Right atrium auricular region (tissue), 2 donors: Measurements from ENCODE around the gene NHS. TPM values are rescaled to one million over a fixed set of nuclear protein-coding genes. Genes with fewer than 3 reads are reported as not detected.

ENCODE experiments used
- DNase-seq: peaks from one replicate; pipeline ENCODE4 v3.0.0-alpha.2; 2019; ENCODE audit warnings: low spot score
- H3K27ac ChIP-seq, 2 donors: fragments of 200-600 bp; sonication (generic); 1 replicate in 1 of 2; 2 replicates in 1 of 2; pipeline ENCODE4 v1.5.1; 2016 to 2019
- H3K27me3 ChIP-seq, 2 donors: fragments of 200-600 bp; sonication (generic); one replicate each; pipeline versions ENCODE4 v1.5.1 to v1.6.0; 2017 to 2019
- H3K36me3 ChIP-seq: fragments of 200-600 bp; sonication (generic); one replicate; pipeline ENCODE4 v1.5.1; 2016
- H3K4me1 ChIP-seq, 2 donors: fragments of 200-600 bp; sonication (generic); one replicate each; pipeline versions ENCODE4 v1.5.1 to v1.6.0; 2017 to 2019
- H3K4me3 ChIP-seq, 2 donors: fragments of 200-600 bp; sonication (generic); 1 replicate in 1 of 2; 2 replicates in 1 of 2; pipeline ENCODE4 v1.5.1; 2017 to 2019; ENCODE audit warnings: mild to moderate bottlenecking in 1 of 2, moderate library complexity in 1 of 2
- H3K9me3 ChIP-seq, 2 donors: fragments of 200-600 bp; sonication (generic); one replicate each; pipeline ENCODE4 v1.5.1; 2019
- total RNA-seq, 2 donors: library from RNA; depleted of rRNA; stranded (reverse); fragments of >200 nt; gene quantifications; one replicate each; pipeline ENCODE4 v1.1.0, GENCODE V29; 2016
- TF ChIP-seq, protein P1 (sequence below), 2 donors: fragments of 200-600 bp; sonication (generic); IDR thresholded peaks; one replicate each; pipeline ENCODE4 v1.5.1; 2019; ENCODE audit warnings: antibody characterized with exemption in 2 of 2

Gene NHS
- total RNA-seq, 2 donors from 2014 or later, result 0.59 to 2.0 TPM

DNA sequence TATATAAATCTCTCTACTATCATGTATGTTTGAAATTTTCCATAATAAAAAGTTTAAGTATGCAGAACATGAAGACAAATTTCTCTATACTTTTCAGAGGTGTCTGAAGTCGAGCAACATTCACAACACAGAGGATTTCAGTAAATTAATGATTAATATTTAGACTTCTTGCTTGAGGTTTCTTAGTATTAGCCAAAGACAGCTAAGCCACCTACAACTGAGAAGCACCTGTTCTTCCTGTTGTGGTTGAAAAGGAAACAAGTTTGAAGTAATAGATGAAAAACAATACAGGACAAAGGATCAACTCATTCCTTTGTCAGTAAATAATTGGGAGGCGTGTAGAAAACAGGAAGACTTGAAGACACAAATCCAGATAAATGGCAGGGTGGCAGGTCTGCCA, 383.4 kb downstream of the NHS start:
- TF ChIP-seq, protein P1, sequence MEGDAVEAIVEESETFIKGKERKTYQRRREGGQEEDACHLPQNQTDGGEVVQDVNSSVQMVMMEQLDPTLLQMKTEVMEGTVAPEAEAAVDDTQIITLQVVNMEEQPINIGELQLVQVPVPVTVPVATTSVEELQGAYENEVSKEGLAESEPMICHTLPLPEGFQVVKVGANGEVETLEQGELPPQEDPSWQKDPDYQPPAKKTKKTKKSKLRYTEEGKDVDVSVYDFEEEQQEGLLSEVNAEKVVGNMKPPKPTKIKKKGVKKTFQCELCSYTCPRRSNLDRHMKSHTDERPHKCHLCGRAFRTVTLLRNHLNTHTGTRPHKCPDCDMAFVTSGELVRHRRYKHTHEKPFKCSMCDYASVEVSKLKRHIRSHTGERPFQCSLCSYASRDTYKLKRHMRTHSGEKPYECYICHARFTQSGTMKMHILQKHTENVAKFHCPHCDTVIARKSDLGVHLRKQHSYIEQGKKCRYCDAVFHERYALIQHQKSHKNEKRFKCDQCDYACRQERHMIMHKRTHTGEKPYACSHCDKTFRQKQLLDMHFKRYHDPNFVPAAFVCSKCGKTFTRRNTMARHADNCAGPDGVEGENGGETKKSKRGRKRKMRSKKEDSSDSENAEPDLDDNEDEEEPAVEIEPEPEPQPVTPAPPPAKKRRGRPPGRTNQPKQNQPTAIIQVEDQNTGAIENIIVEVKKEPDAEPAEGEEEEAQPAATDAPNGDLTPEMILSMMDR (IDR thresholded peaks at IDR 0.05), result no peak
- H3K36me3 ChIP-seq, result no peaks in the 10 kb centered on the region
- H3K4me3 ChIP-seq, result no peak overlapping the region
- H3K27ac ChIP-seq, result no peak overlapping the region
- H3K27me3 ChIP-seq, result no peaks in the 10 kb centered on the region
- no peak for DNase-seq
- no peaks in the 10 kb centered on the region for H3K9me3 ChIP-seq
- no peaks in the 10 kb centered on the region for H3K4me1 ChIP-seq

DNA sequence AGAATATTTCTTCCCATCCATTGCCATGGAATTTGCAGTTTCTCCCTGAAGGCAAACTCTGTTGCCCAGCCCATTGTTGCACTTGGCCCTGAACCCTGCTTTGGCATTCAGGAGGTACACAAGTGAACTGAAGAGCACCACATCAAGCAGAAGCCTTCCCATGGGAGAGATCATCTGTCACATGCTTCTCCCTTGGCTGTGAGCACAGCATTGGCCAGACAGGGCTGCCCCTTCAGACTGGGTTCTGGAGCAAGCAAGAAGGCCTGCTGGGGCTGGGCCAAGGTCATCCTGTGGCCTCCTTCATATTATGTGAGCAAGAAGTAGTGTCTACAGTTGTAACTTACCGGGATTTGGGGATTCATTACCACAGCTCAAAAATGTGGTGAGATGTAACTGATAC, 385.0 kb downstream of the NHS start:
- Histone ChIP-seq H3K27me3 (no peaks in the 10 kb centered on the region), H3K9me3 (no peaks in the 10 kb centered on the region), H3K36me3 (no peaks in the 10 kb centered on the region), H3K4me3 (no peak overlapping the region), H3K27ac (no peak overlapping the region), H3K4me1 (no peaks in the 10 kb centered on the region)
- TF ChIP-seq, protein P1 (IDR thresholded peaks at IDR 0.05), result no peak
- DNase-seq, result no peak

DNA sequence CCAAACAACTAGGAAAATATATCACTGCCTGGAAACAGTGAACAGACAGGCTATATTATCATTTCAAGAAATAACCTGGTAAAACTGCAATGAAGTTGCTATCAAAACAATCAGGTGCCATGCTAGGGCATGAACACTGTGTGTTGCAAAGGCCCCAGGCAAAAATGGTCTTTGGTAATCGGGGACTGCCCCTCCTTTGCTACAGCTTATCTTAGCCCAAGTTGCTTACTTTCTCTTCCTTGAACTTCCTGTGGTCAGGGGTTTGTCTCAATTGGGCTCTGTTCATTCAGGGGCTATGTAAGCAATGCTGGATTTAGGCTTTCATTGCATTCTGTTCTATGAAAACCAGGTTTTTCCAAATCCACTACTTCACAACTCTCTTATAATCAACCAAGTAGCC, 392.7 kb downstream of the NHS start:
- no peaks in the 10 kb centered on the region for H3K36me3 ChIP-seq
- no peak for DNase-seq
- no peaks in the 10 kb centered on the region for H3K4me1 ChIP-seq
- H3K4me3 ChIP-seq, result no peak overlapping the region
- H3K27ac ChIP-seq, result no peak overlapping the region
- no peaks in the 10 kb centered on the region for H3K9me3 ChIP-seq
- no peaks in the 10 kb centered on the region for H3K27me3 ChIP-seq
- TF ChIP-seq, protein P1 (IDR thresholded peaks at IDR 0.05), result no peak

DNA sequence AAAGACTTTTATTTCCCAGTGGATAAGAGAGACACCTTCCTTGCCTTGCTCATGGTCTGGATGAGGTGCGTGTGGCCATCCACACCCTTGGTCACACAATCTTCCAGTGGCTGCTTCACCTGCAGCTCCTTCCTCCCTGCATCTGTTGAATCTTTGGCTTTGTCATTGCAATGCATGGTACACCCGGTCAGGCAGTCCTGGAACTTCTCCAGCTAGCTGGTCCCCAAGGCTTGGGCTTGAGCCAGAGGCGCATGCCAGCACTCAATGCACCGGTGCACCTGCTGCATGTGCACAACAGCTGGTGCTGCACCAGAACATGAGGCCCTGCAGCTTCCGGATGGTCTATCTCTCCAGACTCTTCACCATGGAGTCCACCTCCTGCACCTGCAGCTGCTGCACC, 394.0 kb downstream of the NHS start:
- H3K9me3 ChIP-seq, result no peaks in the 10 kb centered on the region
- no peaks in the 10 kb centered on the region for H3K36me3 ChIP-seq
- H3K4me1 ChIP-seq, result no peaks in the 10 kb centered on the region
- H3K4me3 ChIP-seq, result no peak overlapping the region
- no peaks in the 10 kb centered on the region for H3K27me3 ChIP-seq
- TF ChIP-seq, protein P1 (IDR thresholded peaks at IDR 0.05), result no peak
- DNase-seq, result no peak
- H3K27ac ChIP-seq, result no peak overlapping the region

DNA sequence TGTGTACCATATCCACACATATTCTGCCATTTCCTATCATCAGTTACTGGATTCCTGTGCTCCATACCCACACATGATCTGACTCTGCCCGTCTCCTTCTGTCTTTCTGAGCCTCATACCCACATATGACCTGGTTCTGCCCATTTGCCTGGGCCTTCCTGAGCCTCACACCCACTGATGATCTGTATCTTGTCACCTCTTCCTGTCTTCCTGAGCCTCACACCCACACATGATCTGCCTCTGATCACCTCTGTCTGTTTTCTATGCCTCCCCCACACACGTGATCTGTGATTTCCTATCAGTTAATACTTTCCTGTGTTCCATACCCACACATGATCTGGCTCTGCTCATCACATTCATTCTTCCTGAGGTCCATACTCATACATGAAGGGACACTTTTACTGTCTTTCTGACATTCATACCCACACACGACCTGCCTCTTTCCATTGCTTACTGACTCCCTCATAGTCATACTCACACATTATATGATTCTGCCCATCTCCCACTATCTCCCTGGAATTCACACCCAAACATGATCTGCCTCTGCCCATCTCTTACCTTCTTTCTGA, 394.8 kb downstream of the NHS start:
- TF ChIP-seq, protein P1 (IDR thresholded peaks at IDR 0.05), result no peak
- DNase-seq, result no peak
- H3K36me3 ChIP-seq, result no peaks in the 10 kb centered on the region
- no peaks in the 10 kb centered on the region for H3K27me3 ChIP-seq
- no peak overlapping the region for H3K27ac ChIP-seq
- no peaks in the 10 kb centered on the region for H3K9me3 ChIP-seq
- no peaks in the 10 kb centered on the region for H3K4me1 ChIP-seq
- no peak overlapping the region for H3K4me3 ChIP-seq

DNA sequence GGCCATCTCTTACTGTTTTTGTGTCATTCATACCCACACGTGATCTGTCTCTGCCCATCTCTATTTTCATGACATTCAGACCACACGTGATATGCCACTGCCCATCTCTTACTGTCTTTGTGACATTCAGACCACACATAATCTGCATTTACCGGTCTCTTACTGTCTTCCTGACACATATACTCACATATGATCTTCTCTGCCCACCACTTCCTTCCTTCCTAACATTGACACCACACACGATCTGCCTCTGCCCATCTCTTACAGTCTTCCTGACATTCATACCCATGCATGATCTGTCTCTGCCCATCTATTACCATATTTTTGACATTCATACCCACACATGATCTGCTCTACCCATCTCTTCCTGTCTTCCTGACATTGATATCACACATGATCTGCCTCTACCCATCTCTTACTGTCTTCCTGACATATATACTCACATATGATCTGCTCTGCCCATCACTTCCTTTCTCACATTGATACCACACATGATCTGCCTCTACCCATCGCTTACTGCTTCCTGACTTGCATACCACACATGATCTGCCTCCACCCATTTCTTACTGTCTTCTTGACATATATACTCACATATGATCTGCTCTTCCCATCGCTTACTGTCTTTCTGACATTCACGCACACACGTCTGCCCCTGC, 398.3 kb downstream of the NHS start:
- TF ChIP-seq, protein P1 (IDR thresholded peaks at IDR 0.05), result no peak
- Histone ChIP-seq H3K27ac (no peak overlapping the region), H3K36me3 (no peaks in the 10 kb centered on the region), H3K9me3 (no peaks in the 10 kb centered on the region), H3K4me1 (no peaks in the 10 kb centered on the region), H3K4me3 (no peak overlapping the region), H3K27me3 (no peaks in the 10 kb centered on the region)
- no peak for DNase-seq
